ENCODE results near the gene GADD45B. TPM values are rescaled to one million over a fixed set of nuclear protein-coding genes. Genes with fewer than 3 reads are reported as not detected.
"Not testable (repeated sequence)": the region's sequence is repeated elsewhere in the genome, so short reads cannot be mapped to it uniquely, and the experiment has no call there.

Gene GADD45B
- total RNA-seq, 1 experiment from 2014 or later: 16.2 TPM

- H3K4me3 Mint-ChIP-seq: no peak overlapping the region
Observed at GRCh38 chr19:2458054-2458453, 17.9 kb upstream of the GADD45B start.

DNA sequence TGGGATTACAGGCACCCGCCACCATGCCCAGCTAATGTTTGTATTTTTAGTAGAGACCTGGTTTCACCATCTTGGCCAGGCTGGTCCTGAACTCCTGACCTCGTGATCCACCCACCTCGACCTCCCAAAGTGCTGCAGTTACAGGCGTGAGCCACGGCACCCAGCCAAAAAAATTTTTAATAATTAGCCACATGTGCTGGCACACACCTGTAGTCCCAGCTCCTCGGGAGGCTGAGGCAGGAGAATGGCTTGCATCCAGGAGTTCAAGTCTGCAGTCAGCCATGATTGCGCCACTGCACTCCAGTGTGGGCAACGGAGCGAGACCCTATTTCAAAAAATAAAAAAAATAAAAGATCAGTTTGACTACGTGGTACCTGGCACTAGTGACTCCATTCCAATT is 17.2 kb upstream of the GADD45B start:
- DNase-seq; H3K9me3 Mint-ChIP-seq; H3K27me3 ChIP-seq (ENCODE audit: insufficient read depth, low read length); H3K9ac ChIP-seq (ENCODE audit: extremely low read depth, insufficient read length, low read length); H3K9me3 ChIP-seq (ENCODE audit: control insufficient read depth, low read depth, low read length); H2BK12ac ChIP-seq (ENCODE audit: insufficient read length, low read depth, low read length); H2BK120ac ChIP-seq (ENCODE audit: low read depth, low read length, poor library complexity, severe bottlenecking); H2BK20ac ChIP-seq (ENCODE audit: low read depth, low read length, poor library complexity, severe bottlenecking); H3K27ac ChIP-seq (ENCODE audit: insufficient read length, low read depth, low read length); H4K8ac ChIP-seq (replicated peaks; ENCODE audit: insufficient read length, low read depth, low read length); H3K23ac ChIP-seq (ENCODE audit: insufficient read length, low read depth, low read length); H3K14ac ChIP-seq (ENCODE audit: insufficient read depth, low read length); H3K4me3 Mint-ChIP-seq; H2AFZ ChIP-seq (ENCODE audit: low read length); H3K18ac ChIP-seq (ENCODE audit: insufficient read length, low read depth, low read length); H3K56ac ChIP-seq (ENCODE audit: insufficient read length, low read depth, low read length); H3K79me1 ChIP-seq (ENCODE audit: insufficient read depth, low read depth, low read length, poor library complexity, severe bottlenecking); H3T11ph ChIP-seq (ENCODE audit: low read length); H3K36me3 Mint-ChIP-seq (ENCODE audit: insufficient read depth in 1 of 3, low read depth in 3 of 3); H3K4me1 ChIP-seq (ENCODE audit: insufficient read depth, low read length); H4K20me1 ChIP-seq (ENCODE audit: control insufficient read depth, insufficient read depth, insufficient read length); H3K4me2 ChIP-seq (ENCODE audit: insufficient read depth, insufficient read length, low read length); H4K5ac ChIP-seq (ENCODE audit: insufficient read length, low read depth, low read length); H4K91ac ChIP-seq (ENCODE audit: insufficient read length, low read depth, low read length); H2BK5ac ChIP-seq (ENCODE audit: insufficient read length, low read length); H3K4ac ChIP-seq (ENCODE audit: low read depth, low read length); H2AK5ac ChIP-seq (ENCODE audit: insufficient read length, low read length); H2BK15ac ChIP-seq (ENCODE audit: low read depth, low read length); H3K27me3 Mint-ChIP-seq (ENCODE audit: low read depth); H3K27ac Mint-ChIP-seq: not testable (repeated sequence)
- peaks cover 18% of the 10 kb centered on the region; the same call in 1 of the 2 replicates for H3K79me2 ChIP-seq (ENCODE audit: insufficient read depth, low read length)
- H3K23me2 ChIP-seq (ENCODE audit: insufficient read length, low read depth, low read length, poor library complexity, severe bottlenecking): peaks cover 15% of the 10 kb centered on the region
- no CpG with 5 or more reads among the region's 10 CpGs for WGBS (ENCODE audit: extremely low coverage, insufficient read length, low lambda C conversion rate)
- peaks cover 10 to 29% of the 10 kb centered on the region in 2 experiments for H3K4me1 Mint-ChIP-seq

More at GRCh38 chr19:2458054-2458453, 17.9 kb upstream of the GADD45B start:
- Mint-ChIP-seq H3K27ac (no peak overlapping the region), H3K9me3 (no peaks in the 10 kb centered on the region), H3K27me3 (ENCODE audit: low read depth) (no peaks in the 10 kb centered on the region), H3K36me3 (ENCODE audit: insufficient read depth in 1 of 3, low read depth in 3 of 3) (no peaks in the 10 kb centered on the region), H3K4me1 (peaks cover 8 to 26% of the 10 kb centered on the region in 2 experiments)
- no CpG with 5 or more reads among the region's 5 CpGs for WGBS (ENCODE audit: extremely low coverage, insufficient read length, low lambda C conversion rate)
- TF ChIP-seq, protein P1, sequence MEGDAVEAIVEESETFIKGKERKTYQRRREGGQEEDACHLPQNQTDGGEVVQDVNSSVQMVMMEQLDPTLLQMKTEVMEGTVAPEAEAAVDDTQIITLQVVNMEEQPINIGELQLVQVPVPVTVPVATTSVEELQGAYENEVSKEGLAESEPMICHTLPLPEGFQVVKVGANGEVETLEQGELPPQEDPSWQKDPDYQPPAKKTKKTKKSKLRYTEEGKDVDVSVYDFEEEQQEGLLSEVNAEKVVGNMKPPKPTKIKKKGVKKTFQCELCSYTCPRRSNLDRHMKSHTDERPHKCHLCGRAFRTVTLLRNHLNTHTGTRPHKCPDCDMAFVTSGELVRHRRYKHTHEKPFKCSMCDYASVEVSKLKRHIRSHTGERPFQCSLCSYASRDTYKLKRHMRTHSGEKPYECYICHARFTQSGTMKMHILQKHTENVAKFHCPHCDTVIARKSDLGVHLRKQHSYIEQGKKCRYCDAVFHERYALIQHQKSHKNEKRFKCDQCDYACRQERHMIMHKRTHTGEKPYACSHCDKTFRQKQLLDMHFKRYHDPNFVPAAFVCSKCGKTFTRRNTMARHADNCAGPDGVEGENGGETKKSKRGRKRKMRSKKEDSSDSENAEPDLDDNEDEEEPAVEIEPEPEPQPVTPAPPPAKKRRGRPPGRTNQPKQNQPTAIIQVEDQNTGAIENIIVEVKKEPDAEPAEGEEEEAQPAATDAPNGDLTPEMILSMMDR (conservative IDR thresholded peaks at IDR 0.05): no peak
- H4K20me1 ChIP-seq (ENCODE audit: control insufficient read depth, insufficient read depth, insufficient read length): no peaks in the 10 kb centered on the region
- H2BK20ac ChIP-seq (ENCODE audit: low read depth, low read length, poor library complexity, severe bottlenecking): no peak overlapping the region
- no peak overlapping the region for H3K27ac ChIP-seq (ENCODE audit: insufficient read length, low read depth, low read length)
- H4K8ac ChIP-seq (replicated peaks; ENCODE audit: insufficient read length, low read depth, low read length): no peak overlapping the region
- H3K23ac ChIP-seq (ENCODE audit: insufficient read length, low read depth, low read length): no peak overlapping the region
- H3K4ac ChIP-seq (ENCODE audit: low read depth, low read length): no peak overlapping the region
- no peak overlapping the region for H2BK12ac ChIP-seq (ENCODE audit: insufficient read length, low read depth, low read length)
- peaks cover 15% of the 10 kb centered on the region for H3K23me2 ChIP-seq (ENCODE audit: insufficient read length, low read depth, low read length, poor library complexity, severe bottlenecking)
- H3T11ph ChIP-seq (ENCODE audit: low read length): no peak overlapping the region
- no peak for DNase-seq
- H2BK5ac ChIP-seq (ENCODE audit: insufficient read length, low read length): no peak overlapping the region
- H4K5ac ChIP-seq (ENCODE audit: insufficient read length, low read depth, low read length): no peak overlapping the region
- no peak overlapping the region for H2AK5ac ChIP-seq (ENCODE audit: insufficient read length, low read length)
- H3K79me1 ChIP-seq (ENCODE audit: insufficient read depth, low read depth, low read length, poor library complexity, severe bottlenecking): peaks cover 4% of the 10 kb centered on the region
- H2AFZ ChIP-seq (ENCODE audit: low read length): no peak overlapping the region
- no peaks in the 10 kb centered on the region; the same call in 1 of the 2 replicates for H3K4me1 ChIP-seq (ENCODE audit: insufficient read depth, low read length)
- H3K56ac ChIP-seq (ENCODE audit: insufficient read length, low read depth, low read length): no peak overlapping the region
- no peak overlapping the region for H3K9ac ChIP-seq (ENCODE audit: extremely low read depth, insufficient read length, low read length)
- no peak overlapping the region for H2BK15ac ChIP-seq (ENCODE audit: low read depth, low read length)
- H3K14ac ChIP-seq (ENCODE audit: insufficient read depth, low read length): no peak overlapping the region
- no peak overlapping the region for H4K91ac ChIP-seq (ENCODE audit: insufficient read length, low read depth, low read length)
- peaks cover 19% of the 10 kb centered on the region; the same call in 1 of the 2 replicates for H3K79me2 ChIP-seq (ENCODE audit: insufficient read depth, low read length)
- no peak overlapping the region for H3K18ac ChIP-seq (ENCODE audit: insufficient read length, low read depth, low read length)
- no peak overlapping the region for H2BK120ac ChIP-seq (ENCODE audit: low read depth, low read length, poor library complexity, severe bottlenecking)
- no peaks in the 10 kb centered on the region for H3K9me3 ChIP-seq (ENCODE audit: control insufficient read depth, low read depth, low read length)
- H3K4me2 ChIP-seq (ENCODE audit: insufficient read depth, insufficient read length, low read length): no peak overlapping the region
- no peaks in the 10 kb centered on the region for H3K27me3 ChIP-seq (ENCODE audit: insufficient read depth, low read length)

Data from H9 (cell line).